Neuron (in vitro differentiated cells): ENCODE data around the gene HLA-DQB1.
"Not testable (repeated sequence)": the region's sequence is repeated elsewhere in the genome, so short reads cannot be mapped to it uniquely, and the experiment has no call there.

Experiments
- H2AFZ ChIP-seq: one replicate; pipeline ENCODE4 v1.6.1; 2013; ENCODE audit warnings: low read depth, mild to moderate bottlenecking, inconsistent platforms, low read length, moderate library complexity
- H3K27me3 ChIP-seq: one replicate; pipeline ENCODE4 v1.6.1; 2013; ENCODE audit warnings: low read length; ENCODE audit not compliant: insufficient read depth
- H3K36me3 ChIP-seq: one replicate; pipeline ENCODE4 v1.6.1; 2013; ENCODE audit warnings: low read length; ENCODE audit not compliant: insufficient read depth
- H3K4me1 ChIP-seq: one replicate; pipeline ENCODE4 v1.6.1; 2013; ENCODE audit warnings: low read length; ENCODE audit not compliant: insufficient read depth
- H3K4me3 ChIP-seq: 2 replicates; pipeline ENCODE4 v1.5.1; 2013; ENCODE audit warnings: mild to moderate bottlenecking, low read length, moderate library complexity
- H3K9me3 ChIP-seq: one replicate; pipeline ENCODE4 v1.6.1; 2013; ENCODE audit warnings: low read length

Gene HLA-DQB1

GRCh38 chr6:32657819-32658218 is 8.6 kb downstream of the HLA-DQB1 start:
- not testable (repeated sequence) for H2AFZ ChIP-seq, H3K27me3 ChIP-seq, H3K9me3 ChIP-seq, H3K36me3 ChIP-seq, H3K4me3 ChIP-seq, H3K4me1 ChIP-seq

DNA sequence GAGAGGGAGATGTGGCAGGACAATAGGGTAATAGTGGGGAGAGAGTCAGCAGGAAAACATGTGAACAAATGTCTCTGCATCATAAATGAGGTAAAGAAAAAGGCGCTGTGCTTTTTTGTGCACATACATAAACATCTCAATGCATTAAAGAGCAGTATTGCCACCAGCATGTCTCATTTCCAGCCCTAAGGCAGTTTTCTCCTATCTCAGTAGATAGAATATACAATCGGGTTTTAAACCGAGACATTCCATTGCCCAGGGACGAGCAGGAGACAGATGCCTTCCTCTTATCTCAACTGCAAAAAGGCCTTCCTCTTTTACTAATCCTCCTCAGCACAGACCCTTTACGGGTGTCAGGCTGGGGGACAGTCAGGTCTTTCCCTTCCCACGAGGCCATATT is 9.1 kb downstream of the HLA-DQB1 start:
- H3K27me3 ChIP-seq, H3K36me3 ChIP-seq, H2AFZ ChIP-seq, H3K4me3 ChIP-seq, H3K4me1 ChIP-seq, H3K9me3 ChIP-seq: not testable (repeated sequence)

DNA sequence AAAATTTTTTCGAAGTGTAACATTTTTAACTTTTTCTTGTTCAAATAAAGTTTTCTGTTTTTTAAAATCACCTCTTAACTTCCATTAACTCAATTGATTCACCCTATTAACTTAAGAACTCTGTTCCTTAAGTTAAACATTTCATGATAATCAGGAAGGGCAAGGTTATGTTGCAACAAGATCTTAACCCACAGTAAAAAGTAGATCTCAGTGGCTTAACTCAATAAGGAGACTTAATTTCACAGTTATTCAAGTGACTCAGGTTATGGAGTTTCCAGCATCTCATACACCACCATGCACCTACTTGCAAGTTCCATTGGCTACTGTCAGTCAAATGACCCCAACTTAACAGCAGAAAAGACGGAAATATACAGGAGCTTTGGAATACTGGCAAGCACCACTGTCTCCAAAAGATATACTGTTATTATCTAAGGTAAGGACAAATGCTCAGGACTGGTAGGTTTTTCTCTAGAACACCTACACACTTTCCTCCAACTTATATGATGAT is 11.2 kb downstream of the HLA-DQB1 start:
- H3K9me3 ChIP-seq, result no peaks in the 10 kb centered on the region
- no peaks in the 10 kb centered on the region for H3K27me3 ChIP-seq
- H3K4me3 ChIP-seq, result no peak overlapping the region
- no peaks in the 10 kb centered on the region for H3K4me1 ChIP-seq
- no peaks in the 10 kb centered on the region for H3K36me3 ChIP-seq
- H2AFZ ChIP-seq, result no peak overlapping the region

DNA sequence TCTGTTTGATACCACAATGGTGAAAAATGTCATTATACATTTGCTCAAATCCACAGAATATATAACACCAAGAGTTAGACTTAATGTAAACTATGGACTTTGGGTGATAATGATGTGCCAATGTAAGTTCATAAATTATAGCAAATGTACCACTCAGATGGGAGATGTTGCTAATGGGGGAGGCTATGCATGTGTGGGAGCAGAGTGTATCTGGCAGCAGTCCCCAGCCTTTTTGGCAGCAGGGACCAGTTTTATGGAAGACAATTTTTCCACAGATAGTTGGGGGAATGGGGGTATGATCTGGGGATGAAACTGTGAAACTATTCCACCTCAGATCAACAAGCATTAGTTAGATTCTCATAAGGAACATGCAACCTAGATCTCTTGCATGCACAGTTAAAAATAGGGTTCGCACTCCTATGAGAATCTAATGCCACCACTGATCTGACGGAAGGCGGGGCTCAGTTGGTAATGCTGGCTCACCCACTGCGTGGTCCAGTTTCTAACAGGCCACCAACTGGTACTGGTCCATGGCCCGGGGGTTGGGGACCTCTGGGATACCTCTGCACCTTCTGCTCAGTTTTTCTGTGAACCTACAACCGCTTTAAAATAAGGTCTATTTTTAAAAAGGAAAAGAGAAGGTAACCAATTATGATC is 21.3 kb downstream of the HLA-DQB1 start:
- peaks cover 4% of the 10 kb centered on the region for H3K27me3 ChIP-seq
- no peak overlapping the region for H3K4me3 ChIP-seq
- H3K4me1 ChIP-seq, result no peaks in the 10 kb centered on the region

GRCh38 chr6:32643904-32644303 is 22.6 kb downstream of the HLA-DQB1 start:
- H3K36me3 ChIP-seq, result no peaks in the 10 kb centered on the region
- no peak overlapping the region for H3K4me3 ChIP-seq
- H2AFZ ChIP-seq, result no peak overlapping the region

More for the DNA sequence above, 21.3 kb downstream of the HLA-DQB1 start:
- Histone ChIP-seq H3K9me3 (no peaks in the 10 kb centered on the region), H2AFZ (no peak overlapping the region), H3K36me3 (no peaks in the 10 kb centered on the region)

DNA sequence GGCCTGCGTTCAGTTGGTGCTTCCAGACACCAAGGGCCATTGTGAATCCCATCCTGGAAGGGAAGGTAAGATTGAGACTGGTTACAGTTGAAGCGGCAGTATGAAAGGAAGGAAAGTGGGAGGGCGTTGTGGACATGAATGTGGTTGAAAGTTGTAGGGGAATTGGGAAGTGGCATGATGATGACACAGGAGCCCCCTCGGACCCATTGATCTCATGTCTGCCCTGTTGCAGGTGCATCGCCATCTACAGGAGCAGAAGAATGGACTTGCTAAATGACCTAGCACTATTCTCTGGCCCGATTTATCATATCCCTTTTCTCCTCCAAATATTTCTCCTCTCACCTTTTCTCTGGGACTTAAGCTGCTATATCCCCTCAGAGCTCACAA is 23.7 kb downstream of the HLA-DQB1 start:
- Histone ChIP-seq H3K36me3 (no peaks in the 10 kb centered on the region), H3K9me3 (no peaks in the 10 kb centered on the region), H3K4me1 (no peaks in the 10 kb centered on the region), H3K4me3 (no peak overlapping the region), H2AFZ (no peak overlapping the region), H3K27me3 (peaks cover 4% of the 10 kb centered on the region)

More at GRCh38 chr6:32643904-32644303, 22.6 kb downstream of the HLA-DQB1 start:
- Histone ChIP-seq H3K9me3 (no peaks in the 10 kb centered on the region), H3K27me3 (peaks cover 4% of the 10 kb centered on the region), H3K4me1 (no peaks in the 10 kb centered on the region)

- H3K9me3 ChIP-seq, H3K27me3 ChIP-seq, H3K36me3 ChIP-seq: not testable (repeated sequence)
Measured at GRCh38 chr6:32641785-32642719, 24.4 kb downstream of the HLA-DQB1 start.

GRCh38 chr6:32641122-32641521 is 25.3 kb downstream of the HLA-DQB1 start:
- no peak overlapping the region for H3K4me3 ChIP-seq

More at GRCh38 chr6:32641785-32642719, 24.4 kb downstream of the HLA-DQB1 start:
- not testable (repeated sequence) for H2AFZ ChIP-seq, H3K4me1 ChIP-seq, H3K4me3 ChIP-seq

DNA sequence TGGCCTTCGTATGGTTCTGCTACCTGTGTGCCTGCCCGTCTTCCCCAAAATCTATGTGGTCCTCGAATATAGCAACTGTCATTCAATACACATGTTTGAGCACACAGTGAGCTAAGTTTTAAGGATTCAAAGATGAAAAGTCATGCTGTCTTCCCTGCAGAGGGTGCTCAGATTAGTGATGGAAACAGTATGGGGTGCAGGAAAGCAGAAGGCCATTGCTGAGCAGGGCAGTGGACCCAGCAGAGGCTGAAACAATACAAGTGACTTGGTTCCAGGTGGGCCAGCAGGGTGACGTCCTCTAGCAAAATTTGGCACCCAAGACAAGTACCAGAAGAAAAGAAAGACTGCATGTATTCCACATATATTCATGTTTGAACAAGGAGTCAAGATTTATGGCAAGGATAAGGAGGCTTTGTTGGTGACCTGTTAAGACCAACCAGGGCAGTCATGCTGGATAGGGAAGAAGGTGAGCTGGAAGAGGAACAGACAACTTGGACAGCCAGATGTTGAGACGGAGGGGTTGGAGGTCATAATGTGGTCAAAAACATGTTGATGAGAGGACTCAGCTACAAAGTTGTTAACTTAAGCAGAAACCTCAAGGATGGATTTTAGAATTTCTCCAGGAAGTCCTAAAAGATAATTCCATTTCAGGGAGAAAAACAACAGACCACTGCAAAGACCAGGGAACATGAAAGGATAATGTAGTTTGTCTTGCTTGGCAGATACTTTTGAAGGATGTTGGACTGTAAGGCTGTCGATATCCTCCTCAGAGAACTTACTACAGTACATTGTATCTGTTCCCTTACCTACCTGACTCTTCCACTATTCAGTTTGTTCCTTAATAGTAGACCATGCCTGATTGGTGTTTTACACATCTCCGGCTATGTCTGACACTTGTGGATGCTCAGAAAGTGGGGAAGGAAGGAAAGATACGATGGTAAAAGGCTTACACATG is 26.7 kb downstream of the HLA-DQB1 start:
- Histone ChIP-seq H3K9me3 (no peaks in the 10 kb centered on the region), H3K27me3 (peaks cover 4% of the 10 kb centered on the region), H2AFZ (no peak overlapping the region), H3K36me3 (no peaks in the 10 kb centered on the region), H3K4me3 (no peak overlapping the region), H3K4me1 (no peaks in the 10 kb centered on the region)

More at GRCh38 chr6:32641122-32641521, 25.3 kb downstream of the HLA-DQB1 start:
- no peaks in the 10 kb centered on the region for H3K4me1 ChIP-seq
- H3K36me3 ChIP-seq, result no peaks in the 10 kb centered on the region
- no peaks in the 10 kb centered on the region for H3K9me3 ChIP-seq
- peaks cover 4% of the 10 kb centered on the region for H3K27me3 ChIP-seq
- no peak overlapping the region for H2AFZ ChIP-seq

DNA sequence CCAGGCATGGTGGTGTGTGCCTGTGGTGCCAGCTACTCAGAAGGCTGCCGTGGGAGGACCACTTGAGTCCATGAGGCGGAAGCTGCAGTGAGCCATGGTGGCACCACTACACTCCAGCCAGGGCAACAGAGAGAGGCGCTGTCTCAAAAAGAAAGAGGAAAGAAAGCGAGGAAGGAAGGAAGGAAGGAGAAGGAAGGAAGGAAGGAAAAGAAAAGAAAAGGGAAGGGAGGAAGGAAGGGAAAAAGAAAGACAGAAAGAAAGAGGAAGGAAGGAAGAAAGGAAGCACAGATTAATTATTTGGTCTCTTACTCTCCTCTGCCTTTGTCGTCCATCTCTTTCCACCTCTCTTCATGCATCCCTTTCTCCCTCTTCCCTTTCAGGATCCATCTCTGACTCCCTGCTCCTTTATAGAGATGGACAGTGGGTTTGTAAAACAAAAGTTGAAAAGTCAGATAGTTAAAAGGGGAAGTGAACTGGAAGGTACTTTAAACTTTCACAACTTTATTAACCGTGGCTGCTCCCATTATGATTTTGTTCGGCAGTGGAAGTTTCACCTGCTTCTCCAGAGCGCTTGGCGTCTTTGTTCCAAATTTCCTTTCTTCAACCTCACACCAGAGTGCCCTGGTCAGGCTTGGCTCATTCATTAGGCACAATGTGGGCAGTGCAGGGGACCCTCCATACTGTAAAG is 27.8 kb downstream of the HLA-DQB1 start:
- H3K36me3 ChIP-seq, result no peaks in the 10 kb centered on the region
- no peak overlapping the region for H3K4me3 ChIP-seq
- no peaks in the 10 kb centered on the region for H3K4me1 ChIP-seq
- H3K9me3 ChIP-seq, result no peaks in the 10 kb centered on the region
- H3K27me3 ChIP-seq, result no peaks in the 10 kb centered on the region
- H2AFZ ChIP-seq, result no peak overlapping the region

DNA sequence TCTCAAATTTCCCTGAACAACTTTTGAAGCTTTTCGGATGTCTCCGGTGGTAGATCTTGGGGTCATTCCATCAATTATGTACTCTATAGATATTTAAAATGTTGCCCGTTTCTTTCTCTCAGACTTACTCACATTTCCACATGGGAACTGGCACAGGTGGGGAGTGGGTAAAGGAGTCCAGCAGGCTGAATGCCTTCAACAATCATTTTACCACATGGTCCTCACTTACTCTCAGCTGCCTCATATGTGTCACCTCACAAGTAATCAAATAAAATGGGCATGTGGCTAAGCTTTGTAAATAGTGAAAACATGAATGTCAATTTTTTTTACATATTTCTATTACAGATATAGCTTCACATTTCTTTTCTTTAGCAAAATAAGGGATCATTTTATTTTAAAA is 28.6 kb downstream of the HLA-DQB1 start:
- H3K27me3 ChIP-seq, result no peaks in the 10 kb centered on the region
- H3K4me3 ChIP-seq, result no peak overlapping the region
- no peaks in the 10 kb centered on the region for H3K4me1 ChIP-seq
- no peaks in the 10 kb centered on the region for H3K36me3 ChIP-seq
- no peak overlapping the region for H2AFZ ChIP-seq
- H3K9me3 ChIP-seq, result no peaks in the 10 kb centered on the region

DNA sequence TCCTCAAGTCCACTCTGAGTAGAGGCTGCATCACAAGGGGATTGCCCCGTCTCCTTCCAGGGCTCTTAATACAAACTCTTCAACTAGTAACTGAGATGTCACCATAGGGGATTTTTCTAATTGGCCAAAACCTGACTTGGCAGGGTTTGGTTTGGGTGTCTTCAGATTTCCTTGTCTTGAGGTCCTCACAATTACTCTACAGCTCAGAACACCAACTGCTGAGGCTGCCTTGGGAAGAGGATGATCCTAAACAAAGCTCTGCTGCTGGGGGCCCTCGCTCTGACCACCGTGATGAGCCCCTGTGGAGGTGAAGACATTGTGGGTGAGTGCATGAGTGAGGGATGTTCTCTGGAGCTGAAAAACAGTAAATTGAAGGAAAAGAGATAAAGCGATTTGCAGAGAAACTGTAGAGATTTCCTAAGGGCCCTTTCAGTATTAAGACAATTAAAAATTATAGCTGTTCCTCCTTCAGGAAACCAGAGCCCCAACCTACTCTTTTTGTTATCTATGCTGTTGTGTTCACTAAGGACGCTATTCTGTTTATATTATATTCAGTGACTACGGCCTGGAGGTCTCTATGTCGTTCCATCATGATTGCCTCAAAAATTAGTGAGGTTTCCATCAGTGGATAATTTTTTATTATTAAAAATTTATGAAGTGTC is 29.1 kb downstream of the HLA-DQB1 start, which contains the start of gene HLA-DQA1:
Gene HLA-DQA1, plus strand, starts transcription at position 188 of the 662 bp plus-strand sequence. Its CDS starts 53 bp downstream, at position 241.
- Histone ChIP-seq H3K4me1 (no peaks in the 10 kb centered on the region), H3K27me3 (no peaks in the 10 kb centered on the region), H3K36me3 (no peaks in the 10 kb centered on the region), H3K4me3 (no peak within 1 kb of the TSS), H3K9me3 (no peaks in the 10 kb centered on the region), H2AFZ (no peak within 1 kb of the TSS)
